Lower leg skin (tissue), 4 donors: ENCODE data around the gene ASZ1. TPM values are rescaled to one million over a fixed set of nuclear protein-coding genes. Genes with fewer than 3 reads are reported as not detected.
"Not testable (repeated sequence)": the region's sequence is repeated elsewhere in the genome, so short reads cannot be mapped to it uniquely, and the experiment has no call there.

Source experiments
- DNase-seq, 2 donors: peaks; one replicate each; pipeline ENCODE4 v3.0.0-alpha.2; 2019; ENCODE audit warnings: low spot score in 2 of 2
- H3K4me3 ChIP-seq: fragments of 200-600 bp; sonication (generic); 2 replicates; pipeline ENCODE4 v1.5.1; 2017; ENCODE audit warnings: mild to moderate bottlenecking, low read depth; ENCODE audit not compliant: poor library complexity, severe bottlenecking
- CTCF ChIP-seq, 3 donors: fragments of 450-650 bp; IDR thresholded peaks; one replicate each; pipeline ENCODE4 v1.5.1; 2016; ENCODE audit warnings: antibody characterized with exemption in 3 of 3, mild to moderate bottlenecking in 3 of 3, moderate library complexity in 2 of 3
- POLR2A ChIP-seq, 2 donors: fragments of 450-650 bp; IDR thresholded peaks; one replicate each; pipeline ENCODE4 v1.6.1; 2016 to 2017; ENCODE audit warnings: antibody characterized with exemption in 2 of 2, mild to moderate bottlenecking in 1 of 2, moderate library complexity in 1 of 2
- WGBS, 2 donors: methylation state at CpG; one replicate each; pipeline ENCODE4 v1.1.5; 2018; 5-methylcytosine and 5-hydroxymethylcytosine counted together
- intact Hi-C: fragments of 100-400 bp; cut with DNase I; formaldehyde crosslinking; loops from one replicate; pipeline ENCODE4 v1.15.0; 2023; ENCODE audit warnings: low total_unique reads
- total RNA-seq, 4 donors: library from RNA; depleted of rRNA; stranded (reverse); fragments of >200 nt; gene quantifications; one replicate each; pipeline ENCODE4 v1.1.0, GENCODE V29; 2016

The ASZ1 gene
- total RNA-seq, result not detected

GRCh38 chr7:117427258-117427701 lies at the start of gene ASZ1:
ASZ1 (minus strand) TSS chr7:117427493; CDS start chr7:117427460, 33 bp downstream.
- TF ChIP-seq CTCF (IDR thresholded peaks at IDR 0.05) (no peak), POLR2A (IDR thresholded peaks at IDR 0.05) (no peak)
- no peak for DNase-seq
- intact Hi-C loops, result no loop called here
- WGBS, 2 donors, result 88 to 93% methylated on average over 40 to 41 of the region's 41 CpGs
- H3K4me3 ChIP-seq, result no peak within 1 kb of the TSS

- no peak overlapping the region for H3K4me3 ChIP-seq
- 80 to 84% methylated on average over 4 of the region's 4 CpGs for WGBS, 2 donors
- TF ChIP-seq POLR2A (IDR thresholded peaks at IDR 0.05) (no peak), CTCF (IDR thresholded peaks at IDR 0.05) (no peak)
- no peak for DNase-seq
- intact Hi-C loops, result no loop called here
Observed at GRCh38 chr7:117476557-117477215, 49.4 kb upstream of the ASZ1 start.

GRCh38 chr7:117472335-117472734 lies 45.0 kb upstream of the ASZ1 start:
- TF ChIP-seq CTCF (IDR thresholded peaks at IDR 0.05) (no peak), POLR2A (IDR thresholded peaks at IDR 0.05) (no peak)
- intact Hi-C loops, result no loop called here
- no peak for DNase-seq
- H3K4me3 ChIP-seq, result no peak overlapping the region

GRCh38 chr7:117470777-117471176 lies 43.5 kb upstream of the ASZ1 start:
- DNase-seq, result peak in 1 of 2 donors; percentile 84
- intact Hi-C loops, result no loop called here
- no peak for TF ChIP-seq CTCF (IDR thresholded peaks at IDR 0.05)
- no peak for TF ChIP-seq POLR2A (IDR thresholded peaks at IDR 0.05)
- no peak overlapping the region for H3K4me3 ChIP-seq
- 37 to 55% methylated on average over 5 of the region's 5 CpGs for WGBS, 2 donors

- DNase-seq, result no peak
- intact Hi-C loops, result no loop called here
- H3K4me3 ChIP-seq, result no peak overlapping the region
- no peak for TF ChIP-seq CTCF (IDR thresholded peaks at IDR 0.05)
- TF ChIP-seq POLR2A (IDR thresholded peaks at IDR 0.05), result no peak
- WGBS, 2 donors, result 90 to 91% methylated on average over 2 of the region's 2 CpGs
Observed at GRCh38 chr7:117468174-117468573, 40.9 kb upstream of the ASZ1 start.

GRCh38 chr7:117460815-117461214 lies 33.5 kb upstream of the ASZ1 start:
- WGBS, 2 donors, result 94 to 97% methylated on average over 4 of the region's 4 CpGs
- H3K4me3 ChIP-seq, intact Hi-C loops, DNase-seq: not testable (repeated sequence)
